ENCODE results near the gene ATP2A3. TPM values are rescaled to one million over a fixed set of nuclear protein-coding genes. Genes with fewer than 3 reads are reported as not detected.
A peak's percentile ranks its signal among the peaks of the same experiment; 100 is the strongest.

The ATP2A3 gene
- total and polyA plus RNA-seq, 2 experiments from 2014 or later: 2.2 to 4.1 TPM

GRCh38 chr17:3910420-3911270 lies 53.6 kb downstream of the ATP2A3 start:
- no peaks in the 10 kb centered on the region for H3K9me3 ChIP-seq (ENCODE audit: low read depth)
- TF ChIP-seq EZH2phosphoT487 (IDR thresholded peaks at IDR 0.05; ENCODE audit: low read depth, severe bottlenecking, unreplicated experiment) (no peak), CTCF (IDR thresholded peaks at IDR 0.05; ENCODE audit: poor library complexity) (no peak), EZH2 (IDR thresholded peaks at IDR 0.05; ENCODE audit: borderline replicate concordance) (no peak)
- H3K4me3 ChIP-seq: no peak overlapping the region
- H3K79me2 ChIP-seq: no peaks in the 10 kb centered on the region
- DNase-seq (ENCODE audit: low spot score): no peak
- H3K9me2 ChIP-seq (replicated peaks; ENCODE audit: insufficient read depth): no peaks in the 10 kb centered on the region
- H3K4me2 ChIP-seq: no peak overlapping the region
- no peak overlapping the region for H2AFZ ChIP-seq
- no peaks in the 10 kb centered on the region for H3K27me3 ChIP-seq
- H3K27ac ChIP-seq: no peak overlapping the region
- H3K36me3 ChIP-seq (replicated peaks; ENCODE audit: insufficient read depth, low read depth): no peaks in the 10 kb centered on the region
- no peaks in the 10 kb centered on the region for H3K4me1 ChIP-seq (ENCODE audit: insufficient read depth)
- 91% methylated on average over 11 of the region's 11 CpGs for WGBS (ENCODE audit: low lambda C conversion rate, missing lambda C conversion rate)
- no peaks in the 10 kb centered on the region for H4K20me1 ChIP-seq (ENCODE audit: insufficient read depth, poor library complexity, severe bottlenecking)

GRCh38 chr17:3909257-3909656 lies 55.0 kb downstream of the ATP2A3 start:
- Histone ChIP-seq H4K20me1 (ENCODE audit: insufficient read depth, poor library complexity, severe bottlenecking) (no peaks in the 10 kb centered on the region), H3K79me2 (no peaks in the 10 kb centered on the region), H3K27ac (no peak overlapping the region), H2AFZ (no peak overlapping the region), H3K9me2 (replicated peaks; ENCODE audit: insufficient read depth) (no peaks in the 10 kb centered on the region), H3K9me3 (ENCODE audit: low read depth) (no peaks in the 10 kb centered on the region), H3K36me3 (replicated peaks; ENCODE audit: insufficient read depth, low read depth) (no peaks in the 10 kb centered on the region), H3K27me3 (no peaks in the 10 kb centered on the region), H3K4me2 (no peak overlapping the region), H3K4me1 (ENCODE audit: insufficient read depth) (no peaks in the 10 kb centered on the region), H3K4me3 (no peak overlapping the region)
- TF ChIP-seq EZH2phosphoT487 (IDR thresholded peaks at IDR 0.05; ENCODE audit: low read depth, severe bottlenecking, unreplicated experiment): no peak
- no peak for TF ChIP-seq EZH2 (IDR thresholded peaks at IDR 0.05; ENCODE audit: borderline replicate concordance)
- no peak for TF ChIP-seq CTCF (IDR thresholded peaks at IDR 0.05; ENCODE audit: poor library complexity)
- WGBS (ENCODE audit: low lambda C conversion rate, missing lambda C conversion rate): 94% methylated on average over 12 of the region's 12 CpGs
- DNase-seq (ENCODE audit: low spot score): no peak

- 79% methylated on average over 11 of the region's 11 CpGs for WGBS (ENCODE audit: low lambda C conversion rate, missing lambda C conversion rate)
- DNase-seq (ENCODE audit: low spot score): no peak
- no peaks in the 10 kb centered on the region for H3K27me3 ChIP-seq
- no peaks in the 10 kb centered on the region for H3K9me3 ChIP-seq (ENCODE audit: low read depth)
- H3K36me3 ChIP-seq (replicated peaks; ENCODE audit: insufficient read depth, low read depth): no peaks in the 10 kb centered on the region
- H2AFZ ChIP-seq: no peak overlapping the region
- TF ChIP-seq EZH2 (IDR thresholded peaks at IDR 0.05; ENCODE audit: borderline replicate concordance) (no peak), EZH2phosphoT487 (IDR thresholded peaks at IDR 0.05; ENCODE audit: low read depth, severe bottlenecking, unreplicated experiment) (no peak), CTCF (IDR thresholded peaks at IDR 0.05; ENCODE audit: poor library complexity) (peak; percentile 35)
- no peak overlapping the region for H3K27ac ChIP-seq
- no peak overlapping the region for H3K4me2 ChIP-seq
- H3K9me2 ChIP-seq (replicated peaks; ENCODE audit: insufficient read depth): no peaks in the 10 kb centered on the region
- no peaks in the 10 kb centered on the region for H3K4me1 ChIP-seq (ENCODE audit: insufficient read depth)
- no peaks in the 10 kb centered on the region for H3K79me2 ChIP-seq
- H3K4me3 ChIP-seq: no peak overlapping the region
- no peaks in the 10 kb centered on the region for H4K20me1 ChIP-seq (ENCODE audit: insufficient read depth, poor library complexity, severe bottlenecking)
These were observed 56.6 kb downstream of the ATP2A3 start for GRCh38 chr17:3907483-3908216.

Data from hepatocyte (in vitro differentiated cells).